HG03520 (cell line): ENCODE measurements around the gene NXPH3.
"Not testable (repeated sequence)": the region's sequence is repeated elsewhere in the genome, so short reads cannot be mapped to it uniquely, and the experiment has no call there.

Experiments used
- ATAC-seq: cut with Tn5 transposase; IDR thresholded peaks from one replicate; pipeline ENCODE4 v1.9.1; 2021; ENCODE audit warnings: mild to moderate bottlenecking, moderate library complexity; ENCODE audit not compliant: unreplicated experiment

The NXPH3 gene

DNA sequence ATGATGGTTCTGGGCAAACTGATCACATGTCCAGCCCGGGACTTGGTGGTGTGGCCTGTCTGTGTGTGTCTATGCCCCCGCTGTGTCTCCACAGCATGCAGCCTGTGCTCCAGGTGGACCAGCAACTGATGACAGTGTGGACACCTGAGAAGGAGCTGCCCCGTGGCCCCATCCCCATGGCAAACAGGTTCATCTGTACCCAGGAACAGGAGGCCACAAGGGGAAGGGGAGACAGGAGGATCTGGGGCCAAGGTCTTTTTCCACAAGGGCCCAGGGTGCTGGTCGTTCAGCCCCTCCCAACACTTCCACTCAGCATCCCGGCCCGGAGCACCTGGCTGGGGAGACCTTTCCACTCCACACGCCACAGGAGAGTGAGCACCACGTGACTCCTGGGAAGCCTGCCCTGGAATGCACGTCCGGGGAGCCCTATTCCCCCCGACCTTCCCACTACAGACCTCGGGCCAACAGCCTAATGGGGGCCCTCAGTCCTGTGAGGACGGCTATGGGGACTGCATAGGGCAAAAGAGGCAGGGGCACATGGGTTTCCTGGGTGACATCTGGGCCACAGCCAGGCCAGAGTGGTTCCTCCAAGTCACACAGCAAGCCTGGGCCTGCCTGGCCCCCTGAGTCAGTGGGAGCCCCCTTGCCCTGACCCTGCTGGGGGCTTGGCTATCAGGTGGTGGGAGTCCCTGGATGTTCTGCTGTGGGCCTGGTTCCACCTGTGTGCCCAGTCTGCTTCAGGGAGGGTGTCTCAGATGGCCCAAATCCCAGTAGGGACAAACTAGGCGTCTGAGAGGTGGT is 20.8 kb upstream of the NXPH3 start:
- no peak for ATAC-seq

- no peak for ATAC-seq
These were observed 20.0 kb upstream of the NXPH3 start for GRCh38 chr17:49555495-49556222.

DNA sequence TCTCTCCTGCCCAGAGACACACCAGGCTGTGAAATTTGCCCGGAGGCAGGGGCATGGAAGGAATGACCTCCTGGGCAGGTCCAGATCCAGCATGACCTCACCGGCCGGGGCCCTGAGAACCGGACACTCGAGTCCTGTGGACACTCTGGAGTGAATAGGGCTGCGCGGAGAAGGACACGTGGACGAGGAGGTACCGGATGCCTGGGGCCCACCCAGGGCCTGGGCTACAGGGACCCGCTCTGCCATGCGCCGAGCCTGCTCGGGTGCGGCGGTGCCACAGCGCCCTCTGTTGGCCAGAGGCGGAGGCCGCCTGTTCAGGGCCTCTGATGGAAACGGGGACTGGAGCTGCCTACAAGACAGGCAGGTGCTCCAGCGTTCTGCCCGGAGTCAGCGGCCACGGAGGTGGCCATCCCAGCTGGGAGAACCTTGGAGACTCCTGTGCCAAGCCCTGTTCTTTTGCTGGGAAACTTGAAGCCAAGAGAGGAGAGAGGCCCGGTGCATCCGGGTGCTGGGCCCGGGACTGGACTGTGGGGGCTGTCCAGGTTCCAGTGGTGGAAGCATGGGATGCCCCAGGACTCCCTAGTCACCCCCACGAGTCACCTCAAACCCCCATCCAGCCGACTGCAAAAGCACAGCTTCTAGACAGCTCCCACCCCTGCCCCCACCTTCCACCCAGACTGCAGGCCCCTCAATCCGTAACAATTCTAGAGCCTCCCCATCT is 19.3 kb upstream of the NXPH3 start:
- no peak for ATAC-seq

DNA sequence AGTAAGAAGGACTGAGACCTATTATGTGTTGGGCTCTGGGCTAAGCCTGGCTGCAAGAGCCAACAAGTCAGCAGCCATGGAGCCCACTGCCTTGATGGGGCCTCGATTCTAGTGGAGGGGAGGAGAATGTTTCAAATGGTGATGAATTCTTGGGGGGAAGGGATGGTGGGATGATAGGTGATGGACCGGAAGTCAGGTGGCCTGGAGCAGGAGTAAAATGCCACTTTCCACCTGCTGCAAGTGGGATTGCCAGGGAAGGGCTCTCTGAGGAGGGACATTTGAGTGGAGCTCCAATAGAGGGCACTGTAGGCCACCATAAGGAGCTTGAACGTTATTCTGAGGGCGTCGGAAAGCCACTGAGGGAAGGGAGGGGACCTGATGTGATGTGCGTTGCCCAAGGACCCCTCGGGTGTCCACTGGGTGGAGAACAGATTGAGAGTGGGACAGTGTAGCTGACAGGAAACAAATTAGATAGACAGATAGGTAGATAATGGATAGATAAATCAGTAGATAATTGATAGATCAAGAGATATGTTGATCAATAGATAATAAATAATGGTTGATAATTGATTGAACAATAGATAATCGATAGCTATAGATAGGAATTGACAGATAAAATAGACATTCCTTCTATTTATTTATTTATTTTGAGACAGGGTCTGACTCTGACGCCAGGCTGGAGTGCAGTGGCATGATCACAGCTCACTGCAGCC is 18.2 kb upstream of the NXPH3 start:
- ATAC-seq = no peak

GRCh38 chr17:49564638-49565037 is 11.0 kb upstream of the NXPH3 start:
- no peak for ATAC-seq

DNA sequence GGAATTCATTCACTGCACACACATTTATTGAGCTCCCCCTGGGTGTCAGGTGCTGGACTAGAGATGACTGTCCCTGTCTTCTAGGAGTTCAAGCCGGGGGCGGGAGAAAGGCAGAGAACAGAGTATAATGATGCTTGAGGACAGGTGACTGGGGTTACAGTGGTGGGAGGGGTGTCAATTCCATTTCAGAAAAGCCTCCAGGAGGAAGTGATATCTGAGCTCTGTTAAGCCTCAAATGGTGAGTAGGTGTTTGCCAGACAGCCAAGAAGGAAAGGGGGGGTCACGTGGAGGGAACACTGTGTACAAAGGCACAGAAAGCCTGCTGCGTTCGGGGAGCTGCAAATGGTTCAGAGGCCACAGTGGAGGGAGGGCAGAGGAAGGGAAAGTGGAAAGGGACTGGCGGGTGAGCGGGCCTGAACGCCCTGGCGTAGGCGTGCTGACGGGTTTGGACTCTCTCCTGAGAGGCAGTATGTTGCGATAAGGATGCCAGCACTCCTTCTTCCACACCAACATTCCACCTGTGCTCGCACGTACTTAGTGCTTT is 9.7 kb upstream of the NXPH3 start:
- no peak for ATAC-seq

- no peak for ATAC-seq
These were observed 9.0 kb upstream of the NXPH3 start for GRCh38 chr17:49566668-49567071.

DNA sequence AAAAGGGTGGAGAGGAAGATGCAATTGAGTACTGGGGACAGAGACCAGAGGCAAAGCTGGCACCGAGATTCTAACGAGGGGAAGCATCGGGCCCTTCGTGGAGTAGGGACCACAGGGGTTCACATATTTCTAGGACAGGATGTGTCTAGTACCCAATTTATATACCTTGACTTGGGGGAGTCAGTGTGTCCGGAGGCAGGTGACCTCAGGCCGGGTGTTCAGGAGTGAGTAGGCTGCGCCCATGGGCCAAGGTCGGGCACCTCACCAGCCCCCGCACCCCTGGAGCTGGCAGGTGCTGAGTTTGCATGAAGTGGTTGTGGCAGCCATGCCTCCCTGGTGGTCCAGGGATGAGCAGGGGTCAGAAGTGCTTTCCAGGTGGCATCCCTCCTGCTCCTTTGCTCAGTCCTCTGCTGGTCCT is 8.6 kb upstream of the NXPH3 start:
- ATAC-seq = no peak

DNA sequence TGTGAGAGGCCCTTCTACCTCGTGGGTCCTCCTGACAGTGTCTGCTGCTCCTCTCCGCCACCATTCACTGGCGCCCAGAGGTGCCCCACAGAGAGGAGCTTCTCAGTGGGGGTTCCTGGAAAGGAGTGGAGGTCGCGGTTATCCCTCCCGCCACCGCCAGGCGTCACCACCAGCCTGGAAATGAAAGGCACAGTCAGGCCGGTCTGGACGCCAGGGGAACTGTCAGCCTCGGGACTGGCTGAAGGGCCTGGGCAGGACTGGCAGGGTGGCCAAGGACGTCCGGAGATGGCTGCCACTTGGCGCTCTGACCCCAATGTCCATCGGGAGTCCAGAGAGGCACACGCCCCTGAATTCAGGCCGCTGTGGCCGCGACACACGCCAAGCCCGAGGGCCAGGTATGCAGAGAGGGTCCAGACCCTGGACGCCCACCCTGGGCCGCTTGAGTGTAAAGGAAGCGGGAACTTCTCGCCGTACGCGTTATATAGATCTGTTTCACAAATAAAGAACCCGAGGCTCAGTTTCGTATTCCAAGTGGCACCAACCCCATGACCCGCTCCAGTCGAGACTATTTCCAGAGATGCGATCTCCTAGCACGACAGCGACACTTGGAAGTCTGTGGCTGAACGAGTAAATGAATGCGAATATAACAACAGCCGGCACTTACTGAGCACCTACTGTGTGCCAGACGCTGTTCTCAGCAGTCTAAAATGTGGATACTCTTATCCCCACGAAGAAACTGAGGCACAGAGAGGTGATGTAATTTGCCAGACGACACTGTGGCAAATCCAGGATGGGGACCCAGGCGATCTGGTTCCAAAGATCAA is 7.6 kb upstream of the NXPH3 start:
- ATAC-seq = no peak

DNA sequence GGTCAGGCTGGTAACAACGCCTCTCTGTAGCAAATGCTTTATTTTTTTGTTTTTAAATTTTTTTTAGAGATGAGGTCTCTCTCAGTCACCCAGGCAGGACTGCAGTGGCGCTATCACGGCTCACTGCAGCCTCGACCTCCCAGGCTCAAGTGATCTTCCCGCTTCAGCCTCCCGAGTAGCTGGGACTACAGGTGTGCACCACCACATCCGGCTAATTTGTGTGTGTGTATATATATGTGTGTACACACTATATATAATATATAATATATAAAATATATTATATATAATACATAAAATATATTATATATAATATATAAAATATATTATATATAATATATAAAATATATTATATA is 7.0 kb upstream of the NXPH3 start:
- ATAC-seq = not testable (repeated sequence)

DNA sequence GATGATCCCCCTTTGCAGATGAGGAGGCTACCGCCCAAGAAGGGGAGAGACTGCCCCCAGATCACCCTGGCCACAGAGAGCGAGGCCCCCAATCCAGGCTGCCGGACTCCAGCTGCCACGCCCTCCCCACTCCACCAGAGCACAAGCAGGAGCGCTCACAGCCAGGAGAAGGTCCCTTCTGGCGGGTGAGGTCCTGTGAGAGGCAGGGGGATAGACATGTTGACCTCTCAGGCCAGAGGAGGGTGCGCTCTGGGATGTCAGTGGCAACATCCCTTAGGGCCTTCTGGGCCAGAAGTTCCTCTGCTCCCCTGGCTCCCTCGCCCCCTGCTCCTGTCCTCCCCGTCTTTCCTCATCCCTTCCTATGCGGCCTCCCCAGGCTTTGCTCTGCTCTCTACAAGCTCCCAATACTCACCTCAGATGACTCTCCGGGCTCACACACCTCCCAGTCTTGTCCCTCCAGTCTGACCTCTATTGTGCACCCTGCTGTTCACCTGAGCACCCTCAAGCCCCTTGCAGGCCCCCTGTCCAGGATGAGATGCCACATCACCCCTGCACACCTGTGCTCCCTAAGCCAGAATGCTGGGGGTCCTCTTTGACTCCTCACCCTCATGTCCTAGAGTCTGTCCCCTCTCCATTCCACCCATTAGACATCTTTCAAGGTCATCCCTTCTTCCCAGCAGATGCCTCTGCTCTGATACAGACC is 5.0 kb upstream of the NXPH3 start:
- ATAC-seq = no peak

DNA sequence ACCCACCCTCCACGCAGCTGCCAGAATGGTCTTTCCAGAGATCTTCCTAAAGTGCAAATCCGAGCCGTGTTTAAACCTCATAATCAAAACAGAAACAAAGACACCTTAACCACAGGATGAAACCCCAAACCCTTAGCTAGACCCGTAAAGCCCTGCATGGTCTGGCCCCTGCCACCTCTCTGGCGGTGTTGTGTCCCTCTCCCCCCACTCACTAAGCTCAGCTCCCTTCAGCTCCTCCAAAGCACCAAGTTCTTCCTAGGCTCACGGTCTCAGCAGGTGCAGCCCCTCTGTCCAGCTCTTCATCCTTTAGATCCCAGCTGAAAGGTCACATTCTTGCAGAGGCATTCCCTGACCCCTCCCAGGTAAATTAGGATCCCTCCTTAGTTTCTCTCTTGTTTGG is 4.4 kb upstream of the NXPH3 start:
- ATAC-seq = no peak

GRCh38 chr17:49571764-49572163 is 3.9 kb upstream of the NXPH3 start:
- ATAC-seq = no peak

DNA sequence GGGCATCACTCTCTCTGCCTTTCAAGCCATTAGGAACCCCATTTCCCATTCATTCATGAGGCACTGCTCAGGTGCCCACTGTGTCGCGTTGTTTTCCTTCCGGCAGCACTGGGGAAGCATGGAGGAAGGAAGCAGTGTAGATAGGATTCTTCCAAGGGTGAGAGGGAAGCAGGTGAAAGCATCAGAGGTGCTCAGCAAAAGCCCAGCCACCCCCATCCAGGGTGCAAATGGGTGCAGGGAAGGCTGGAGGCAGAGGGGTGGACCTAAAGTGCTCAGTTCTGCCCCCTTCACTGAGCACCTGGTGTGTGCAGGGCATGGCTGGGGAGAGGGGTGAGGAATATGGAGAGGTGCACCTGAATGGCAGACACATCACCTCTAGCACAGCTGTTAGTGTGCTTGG is 3.4 kb upstream of the NXPH3 start:
- ATAC-seq = no peak

DNA sequence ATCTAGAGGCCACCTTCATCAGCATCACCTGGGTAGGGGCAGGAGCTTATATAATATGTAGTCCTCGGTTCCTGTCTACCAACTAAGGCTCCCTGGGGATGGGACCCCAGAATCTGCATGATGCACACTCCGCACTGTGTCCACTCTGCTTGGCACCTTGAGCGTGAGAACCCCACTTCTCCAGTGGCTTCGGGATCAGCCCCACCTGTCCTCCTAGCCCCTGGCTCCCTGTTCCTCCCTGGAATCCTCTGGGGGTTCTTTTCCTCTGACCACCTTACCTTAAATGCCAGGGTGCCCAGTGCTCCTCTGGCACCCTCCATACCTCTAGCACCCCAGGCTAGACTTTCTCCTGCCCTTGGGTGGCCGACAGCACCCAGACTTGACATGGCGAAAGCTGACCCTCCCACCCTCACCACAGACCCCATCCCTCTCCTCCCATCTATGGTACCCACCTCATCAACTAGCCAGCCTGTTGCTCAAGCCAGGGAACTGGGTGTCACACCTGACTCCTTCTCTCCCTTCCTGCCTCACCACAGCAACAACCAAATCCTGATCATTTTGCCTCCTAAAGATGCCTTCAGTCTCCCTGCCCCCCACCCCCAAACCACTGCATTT is 2.8 kb upstream of the NXPH3 start:
- no peak for ATAC-seq

GRCh38 chr17:49573510-49574322 is 2.0 kb upstream of the NXPH3 start:
- no peak for ATAC-seq

- ATAC-seq = no peak
These were observed 1.3 kb upstream of the NXPH3 start for GRCh38 chr17:49574323-49574781.
